ENCODE results near the gene SLC22A7.

Gene SLC22A7, protein sequence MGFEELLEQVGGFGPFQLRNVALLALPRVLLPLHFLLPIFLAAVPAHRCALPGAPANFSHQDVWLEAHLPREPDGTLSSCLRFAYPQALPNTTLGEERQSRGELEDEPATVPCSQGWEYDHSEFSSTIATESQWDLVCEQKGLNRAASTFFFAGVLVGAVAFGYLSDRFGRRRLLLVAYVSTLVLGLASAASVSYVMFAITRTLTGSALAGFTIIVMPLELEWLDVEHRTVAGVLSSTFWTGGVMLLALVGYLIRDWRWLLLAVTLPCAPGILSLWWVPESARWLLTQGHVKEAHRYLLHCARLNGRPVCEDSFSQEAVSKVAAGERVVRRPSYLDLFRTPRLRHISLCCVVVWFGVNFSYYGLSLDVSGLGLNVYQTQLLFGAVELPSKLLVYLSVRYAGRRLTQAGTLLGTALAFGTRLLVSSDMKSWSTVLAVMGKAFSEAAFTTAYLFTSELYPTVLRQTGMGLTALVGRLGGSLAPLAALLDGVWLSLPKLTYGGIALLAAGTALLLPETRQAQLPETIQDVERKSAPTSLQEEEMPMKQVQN

DNA sequence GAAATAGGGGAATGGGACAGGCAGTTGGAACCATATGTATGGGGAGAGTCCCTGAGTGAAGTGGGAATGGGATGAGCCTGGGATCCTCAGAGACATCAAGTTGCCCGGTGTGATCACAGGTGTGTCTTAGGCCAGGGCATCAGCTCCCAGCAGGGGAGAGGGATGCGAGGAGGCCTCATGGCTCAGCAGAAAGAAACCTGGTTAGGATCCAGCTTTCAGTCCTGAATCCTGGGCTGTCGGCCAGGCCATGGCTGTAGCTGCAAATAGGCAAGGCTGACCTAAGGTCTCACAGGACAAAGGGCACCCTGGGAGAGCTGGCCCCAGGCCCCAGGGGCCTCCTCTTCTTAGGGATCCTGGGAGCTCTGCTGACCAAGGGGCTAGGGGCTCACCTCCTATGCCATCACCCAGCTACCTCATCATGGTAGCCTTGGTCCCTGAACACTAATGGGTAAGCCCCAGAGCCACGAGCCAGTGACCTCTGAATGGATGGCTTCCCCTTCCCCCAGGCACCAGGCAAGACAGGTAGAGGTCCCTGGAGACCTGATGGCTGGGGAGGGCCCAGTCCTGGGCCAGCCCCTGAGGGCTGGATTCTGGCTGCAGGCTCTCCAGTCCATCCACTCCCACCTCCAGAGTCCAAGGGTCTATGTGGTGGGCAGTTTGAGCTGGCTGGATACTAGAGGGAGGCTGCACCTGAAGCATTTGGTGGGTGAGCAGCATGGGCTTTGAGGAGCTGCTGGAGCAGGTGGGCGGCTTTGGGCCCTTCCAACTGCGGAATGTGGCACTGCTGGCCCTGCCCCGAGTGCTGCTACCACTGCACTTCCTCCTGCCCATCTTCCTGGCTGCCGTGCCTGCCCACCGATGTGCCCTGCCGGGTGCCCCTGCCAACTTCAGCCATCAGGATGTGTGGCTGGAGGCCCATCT lies at the start of gene SLC22A7:
Gene SLC22A7 (plus strand): TSS at position 617 of the 921 bp plus-strand sequence. CDS start 99 bp downstream, at position 716.
- ChIA-PET POLR2A (ENCODE audit: low non-redundant PET) (no interaction called here), CTCF (interaction anchor here (0.7 kb wide), 1 partner anchor 240 kb away, joined by 3 read pairs; no protein-coding TSS in a partner anchor)
- TF ChIP-seq, protein P1, sequence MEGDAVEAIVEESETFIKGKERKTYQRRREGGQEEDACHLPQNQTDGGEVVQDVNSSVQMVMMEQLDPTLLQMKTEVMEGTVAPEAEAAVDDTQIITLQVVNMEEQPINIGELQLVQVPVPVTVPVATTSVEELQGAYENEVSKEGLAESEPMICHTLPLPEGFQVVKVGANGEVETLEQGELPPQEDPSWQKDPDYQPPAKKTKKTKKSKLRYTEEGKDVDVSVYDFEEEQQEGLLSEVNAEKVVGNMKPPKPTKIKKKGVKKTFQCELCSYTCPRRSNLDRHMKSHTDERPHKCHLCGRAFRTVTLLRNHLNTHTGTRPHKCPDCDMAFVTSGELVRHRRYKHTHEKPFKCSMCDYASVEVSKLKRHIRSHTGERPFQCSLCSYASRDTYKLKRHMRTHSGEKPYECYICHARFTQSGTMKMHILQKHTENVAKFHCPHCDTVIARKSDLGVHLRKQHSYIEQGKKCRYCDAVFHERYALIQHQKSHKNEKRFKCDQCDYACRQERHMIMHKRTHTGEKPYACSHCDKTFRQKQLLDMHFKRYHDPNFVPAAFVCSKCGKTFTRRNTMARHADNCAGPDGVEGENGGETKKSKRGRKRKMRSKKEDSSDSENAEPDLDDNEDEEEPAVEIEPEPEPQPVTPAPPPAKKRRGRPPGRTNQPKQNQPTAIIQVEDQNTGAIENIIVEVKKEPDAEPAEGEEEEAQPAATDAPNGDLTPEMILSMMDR (conservative IDR thresholded peaks at IDR 0.05; ENCODE audit: low read depth): no peak
- DNase-seq (ENCODE audit: low spot score): no peak
- H3K27ac ChIP-seq: no peak within 1 kb of the TSS

DNA sequence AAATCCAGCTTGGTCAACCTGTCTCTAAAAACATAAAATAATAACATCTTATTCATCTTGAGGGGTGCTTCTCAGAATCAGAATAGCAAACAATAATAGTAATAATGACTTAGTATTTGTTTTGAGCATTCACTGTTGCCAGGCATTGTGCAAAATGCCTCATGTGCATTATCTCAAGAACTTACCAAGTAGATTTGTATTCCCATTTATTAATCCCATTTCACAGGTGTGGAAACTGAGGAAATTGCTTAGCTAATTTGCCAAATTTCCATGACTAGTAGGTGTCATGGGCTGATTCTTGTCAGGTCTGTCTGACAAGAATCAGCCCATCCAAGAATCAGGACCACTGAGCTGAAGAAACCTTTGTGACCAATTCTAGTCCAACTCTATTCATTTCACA lies 49.3 kb upstream of the SLC22A7 start:
- no peak overlapping the region for H3K27ac ChIP-seq
- ChIA-PET CTCF (interaction anchor here (0.5 kb wide), 1 partner anchor 258 kb away, joined by 3 read pairs; no protein-coding TSS in a partner anchor), POLR2A (ENCODE audit: low non-redundant PET) (no interaction called here)
- TF ChIP-seq, protein P1 (conservative IDR thresholded peaks at IDR 0.05; ENCODE audit: low read depth): no peak
- DNase-seq (ENCODE audit: low spot score): no peak

DNA sequence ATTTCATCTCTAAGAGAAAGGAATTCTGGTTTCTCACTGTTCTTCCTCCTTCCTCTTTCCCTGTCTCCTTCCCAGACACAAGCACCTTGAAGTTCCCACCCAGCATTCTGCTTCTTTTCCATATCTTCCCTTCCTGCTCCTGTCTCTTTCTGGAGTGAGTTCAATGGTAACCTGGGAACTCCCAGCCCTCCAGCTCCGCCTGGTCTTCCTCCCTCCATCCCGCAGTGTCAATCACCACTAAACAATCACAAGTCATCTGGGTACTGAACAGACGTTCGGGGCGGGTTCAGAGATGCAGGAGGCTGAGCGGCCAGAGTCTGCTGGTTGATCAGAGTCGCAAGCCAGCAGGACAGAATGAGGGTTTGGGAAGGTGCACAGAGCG lies 47.1 kb upstream of the SLC22A7 start:
- CTCF ChIA-PET: interaction anchor here (0.6 kb wide), 1 partner anchor 246 kb away, joined by 4 read pairs; no protein-coding TSS in a partner anchor
- peak; percentile 42 for DNase-seq (ENCODE audit: low spot score)
- TF ChIP-seq, protein P1 (conservative IDR thresholded peaks at IDR 0.05; ENCODE audit: low read depth): no peak
- POLR2A ChIA-PET (ENCODE audit: low non-redundant PET): no interaction called here
- H3K27ac ChIP-seq: no peak overlapping the region

DNA sequence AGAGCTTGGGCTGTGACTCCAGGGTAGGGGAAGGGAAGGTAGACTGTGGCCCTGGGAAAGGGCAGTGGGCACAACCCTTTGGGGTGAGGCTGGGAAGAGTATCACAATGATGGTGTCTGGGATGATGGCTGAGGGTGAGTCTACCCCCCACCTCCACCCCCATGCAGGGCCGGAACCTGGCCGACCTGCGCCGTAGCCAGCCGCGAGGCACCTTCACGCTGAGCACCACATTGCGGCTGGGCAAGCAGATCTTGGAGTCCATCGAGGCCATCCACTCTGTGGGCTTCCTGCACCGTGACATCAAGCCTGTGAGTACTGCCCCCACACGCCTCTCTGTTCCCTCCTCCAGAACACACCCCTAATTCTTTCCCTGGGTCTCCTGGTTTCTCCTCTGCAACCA lies 44.7 kb upstream of the SLC22A7 start:
- no peak for DNase-seq (ENCODE audit: low spot score)
- TF ChIP-seq, protein P1 (conservative IDR thresholded peaks at IDR 0.05; ENCODE audit: low read depth): no peak
- POLR2A ChIA-PET (ENCODE audit: low non-redundant PET): no interaction called here
- H3K27ac ChIP-seq: no peak overlapping the region
- CTCF ChIA-PET: interaction anchor here (0.6 to 1.4 kb wide), 3 partner anchors 244 to 516 kb away, joined by 3 to 4 read pairs (median 3); no protein-coding TSS in a partner anchor

DNA sequence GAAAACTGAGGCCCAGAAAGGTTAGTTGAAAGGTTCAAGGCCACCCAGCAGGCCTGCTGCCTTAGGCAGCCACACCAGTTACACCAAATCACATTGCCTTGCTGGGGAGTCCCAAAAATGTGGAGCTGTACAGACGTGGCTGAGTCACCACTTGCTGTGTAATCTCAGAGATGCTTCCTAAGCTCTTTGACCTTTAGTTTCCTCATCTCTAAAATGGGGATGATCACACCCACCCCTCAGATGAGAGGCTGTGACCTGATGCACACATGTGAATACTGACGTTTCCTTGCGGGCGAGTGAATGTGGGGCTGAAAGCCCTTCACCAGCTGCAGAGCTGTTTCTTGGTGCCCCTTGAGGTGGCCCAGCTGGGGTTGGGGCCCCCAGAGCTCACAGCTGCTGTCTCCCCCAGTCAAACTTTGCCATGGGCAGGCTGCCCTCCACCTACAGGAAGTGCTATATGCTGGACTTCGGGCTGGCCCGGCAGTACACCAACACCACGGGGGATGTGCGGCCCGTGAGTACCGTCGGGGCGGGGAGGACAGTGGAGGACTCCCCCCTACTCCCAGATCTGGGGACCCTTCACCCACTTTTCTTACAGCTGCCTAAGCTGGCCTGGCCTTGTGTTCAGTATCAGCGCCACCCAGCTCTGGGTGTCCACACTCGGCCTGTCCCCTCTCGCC lies 43.8 kb upstream of the SLC22A7 start:
- TF ChIP-seq, protein P1 (conservative IDR thresholded peaks at IDR 0.05; ENCODE audit: low read depth): no peak
- ChIA-PET CTCF (interaction anchor here (0.5 to 1.4 kb wide), 5 partner anchors 9 to 515 kb away, joined by 3 to 4 read pairs (median 3); no protein-coding TSS in a partner anchor), POLR2A (ENCODE audit: low non-redundant PET) (no interaction called here)
- no peak for DNase-seq (ENCODE audit: low spot score)
- no peak overlapping the region for H3K27ac ChIP-seq
